SHP77 treated with DMSO at 0.1 percent for 48 hours (cell line): ENCODE data around the gene CERS2.

Source experiments
- DNase-seq: peaks from one replicate; lab custom pipeline; 2025; lab: John Stamatoyannopoulos, UW

CERS2 gene

GRCh38 chr1:150997949-150998348 is 23.3 kb upstream of the CERS2 start:
- DNase-seq: no peak

GRCh38 chr1:150997126-150997872 is 22.7 kb upstream of the CERS2 start:
- no peak for DNase-seq

GRCh38 chr1:150995896-150996295 is 21.3 kb upstream of the CERS2 start:
- DNase-seq: peak; percentile 30

GRCh38 chr1:150995460-150995859 is 20.8 kb upstream of the CERS2 start:
- no peak for DNase-seq

- DNase-seq: no peak
Observed at GRCh38 chr1:150994248-150994647, 19.6 kb upstream of the CERS2 start.

GRCh38 chr1:150992626-150993025 is 18.0 kb upstream of the CERS2 start:
- no peak for DNase-seq

GRCh38 chr1:150987924-150988323 is 13.3 kb upstream of the CERS2 start:
- no peak for DNase-seq

- DNase-seq: no peak
Observed at GRCh38 chr1:150985179-150985825, 10.7 kb upstream of the CERS2 start.

- peak; percentile 40 for DNase-seq
Observed at GRCh38 chr1:150981805-150982712, 7.4 kb upstream of the CERS2 start, which contains the start of gene ANXA9. TSS of gene ANXA9 (plus strand) at chr1:150982292. CDS start at chr1:150983106, 814 bp downstream.

GRCh38 chr1:150981177-150981804 is 6.7 kb upstream of the CERS2 start:
- peak; percentile 92 for DNase-seq

- DNase-seq: peak; percentile 81
Observed at GRCh38 chr1:150979092-150980056, 4.7 kb upstream of the CERS2 start.

- peak; percentile 49 for DNase-seq
Observed at GRCh38 chr1:150976879-150977694, 2.5 kb upstream of the CERS2 start.

- DNase-seq: no peak
Observed at GRCh38 chr1:150976401-150976821, 1.8 kb upstream of the CERS2 start.

- peak; percentile 28 for DNase-seq
Observed at GRCh38 chr1:150973836-150974579, 627 bp downstream of the CERS2 start.

GRCh38 chr1:150973258-150973835 is 1.3 kb downstream of the CERS2 start:
- no peak for DNase-seq

- DNase-seq: no peak
Observed at GRCh38 chr1:150972417-150972940, 2.2 kb downstream of the CERS2 start.

GRCh38 chr1:150971583-150972416 is 2.8 kb downstream of the CERS2 start:
- no peak for DNase-seq
